Large intestine (tissue), 3 donors: ENCODE measurements around the gene C1orf198. TPM values are rescaled to one million over a fixed set of nuclear protein-coding genes. Genes with fewer than 3 reads are reported as not detected.
"Not testable (repeated sequence)": the region's sequence is repeated elsewhere in the genome, so short reads cannot be mapped to it uniquely, and the experiment has no call there.

ENCODE experiments used
- DNase-seq, 2 donors: peaks; one replicate each; pipeline versions ENCODE4 v3.0.0 to v3.0.0-alpha.2; 2013
- H3K27ac ChIP-seq: one replicate; pipeline ENCODE4 v1.5.1; 2013; ENCODE audit warnings: low read length
- H3K27me3 ChIP-seq: 2 replicates; pipeline ENCODE4 v1.6.1; 2013; ENCODE audit warnings: low read length; ENCODE audit not compliant: control insufficient read depth, insufficient read depth
- H3K36me3 ChIP-seq: 2 replicates; pipeline ENCODE4 v1.6.1; 2013; ENCODE audit warnings: low read length; ENCODE audit not compliant: control insufficient read depth, insufficient read depth
- H3K4me1 ChIP-seq: one replicate; pipeline ENCODE4 v1.6.1; 2013; ENCODE audit warnings: low read length; ENCODE audit not compliant: control insufficient read depth, insufficient read depth
- H3K4me3 ChIP-seq: one replicate; pipeline ENCODE4 v1.5.1; 2013; ENCODE audit warnings: low read length
- H3K9me3 ChIP-seq: one replicate; pipeline ENCODE4 v1.6.1; 2013; ENCODE audit warnings: mild to moderate bottlenecking, low read depth, low read length, moderate library complexity; ENCODE audit not compliant: control insufficient read depth
- WGBS: methylation state at CpG from one replicate; pipeline ENCODE4 v1.1.5; 2013; ENCODE audit warnings: low lambda C conversion rate; ENCODE audit not compliant: insufficient coverage; 5-methylcytosine and 5-hydroxymethylcytosine counted together
- polyA plus RNA-seq: library from polyadenylated mRNA; unstranded; fragments of 120-200 nt; gene quantifications from one replicate; pipeline ENCODE4 v1.2.1, GENCODE V29; 2013

Gene C1orf198
- polyA plus RNA-seq, 1 donor = 36.5 TPM

DNA sequence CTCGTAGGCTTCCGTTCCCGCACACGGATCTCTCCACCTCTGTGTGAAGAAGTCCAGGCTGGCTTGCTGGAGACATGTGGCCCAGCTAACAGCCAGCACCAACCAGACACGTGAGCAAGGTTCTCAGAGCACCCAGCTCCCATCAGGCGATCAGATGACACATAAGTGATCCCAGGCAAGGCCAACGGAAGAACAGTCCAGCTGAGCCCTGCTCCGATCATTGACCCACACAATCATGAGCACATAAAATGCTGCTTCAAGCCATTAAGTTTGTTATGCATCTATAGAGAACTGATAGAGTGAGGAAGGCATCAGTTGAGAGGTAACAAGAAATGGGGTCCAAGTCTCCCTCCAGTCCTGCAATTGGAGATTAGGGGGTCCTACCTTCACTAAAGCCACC lies 15.4 kb downstream of the C1orf198 start:
- Histone ChIP-seq H3K36me3 (peaks cover 29% of the 10 kb centered on the region), H3K27me3 (no peaks in the 10 kb centered on the region), H3K9me3 (no peaks in the 10 kb centered on the region), H3K4me1 (peaks cover 17% of the 10 kb centered on the region), H3K4me3 (no peak overlapping the region), H3K27ac (no peak overlapping the region)
- no peak for DNase-seq
- no CpG with 5 or more reads among the region's 8 CpGs for WGBS

DNA sequence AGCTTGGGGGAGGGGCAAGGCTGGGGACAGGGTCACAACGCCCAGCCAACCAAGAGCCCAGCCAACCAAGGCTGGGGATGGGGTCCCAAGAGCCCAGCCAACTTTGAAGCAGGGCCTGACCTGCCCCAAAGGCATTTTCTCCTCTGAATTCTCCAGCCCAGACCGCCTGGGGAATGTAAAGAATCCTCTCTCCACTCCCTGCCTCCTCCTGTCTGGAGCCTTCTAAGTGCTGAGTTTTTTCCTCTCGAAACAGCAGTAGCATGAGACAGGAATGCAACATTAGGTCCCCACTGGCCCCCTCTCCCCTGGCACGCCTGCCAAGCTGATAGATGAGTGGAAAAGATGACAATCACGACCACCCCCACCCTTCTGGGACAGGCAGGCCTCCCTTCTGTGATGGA lies 17.0 kb downstream of the C1orf198 start:
- peak overlapping the region; percentile 23 for H3K27ac ChIP-seq
- no CpG with 5 or more reads among the region's 5 CpGs for WGBS
- no peak overlapping the region for H3K4me3 ChIP-seq
- H3K36me3 ChIP-seq = peaks cover 29% of the 10 kb centered on the region
- peaks cover 17% of the 10 kb centered on the region for H3K4me1 ChIP-seq
- H3K27me3 ChIP-seq = no peaks in the 10 kb centered on the region
- no peak for DNase-seq
- H3K9me3 ChIP-seq = no peaks in the 10 kb centered on the region

DNA sequence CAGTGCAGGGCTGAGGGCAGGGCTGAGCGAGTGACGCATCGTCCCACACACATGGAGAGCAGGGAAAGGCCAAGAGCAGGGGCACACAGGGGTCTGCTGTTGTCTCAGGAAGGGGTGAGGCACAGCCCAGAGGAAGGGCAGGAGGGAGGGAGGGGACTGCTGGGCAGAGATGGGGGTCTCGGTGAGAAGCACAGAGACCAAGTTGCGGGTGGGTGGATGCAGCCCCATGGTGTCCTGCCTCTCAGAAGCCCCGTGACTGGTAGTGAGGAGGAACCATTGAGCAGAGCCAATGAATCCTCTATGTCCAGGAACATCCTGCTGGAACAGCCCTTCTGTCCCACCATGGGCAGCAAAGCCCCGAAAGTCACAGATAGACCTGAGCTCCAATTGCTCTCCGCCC lies 17.8 kb downstream of the C1orf198 start:
- WGBS = no CpG with 5 or more reads among the region's 8 CpGs
- Histone ChIP-seq H3K4me1 (peaks cover 17% of the 10 kb centered on the region), H3K27ac (peak overlapping the region; percentile 15)

DNA sequence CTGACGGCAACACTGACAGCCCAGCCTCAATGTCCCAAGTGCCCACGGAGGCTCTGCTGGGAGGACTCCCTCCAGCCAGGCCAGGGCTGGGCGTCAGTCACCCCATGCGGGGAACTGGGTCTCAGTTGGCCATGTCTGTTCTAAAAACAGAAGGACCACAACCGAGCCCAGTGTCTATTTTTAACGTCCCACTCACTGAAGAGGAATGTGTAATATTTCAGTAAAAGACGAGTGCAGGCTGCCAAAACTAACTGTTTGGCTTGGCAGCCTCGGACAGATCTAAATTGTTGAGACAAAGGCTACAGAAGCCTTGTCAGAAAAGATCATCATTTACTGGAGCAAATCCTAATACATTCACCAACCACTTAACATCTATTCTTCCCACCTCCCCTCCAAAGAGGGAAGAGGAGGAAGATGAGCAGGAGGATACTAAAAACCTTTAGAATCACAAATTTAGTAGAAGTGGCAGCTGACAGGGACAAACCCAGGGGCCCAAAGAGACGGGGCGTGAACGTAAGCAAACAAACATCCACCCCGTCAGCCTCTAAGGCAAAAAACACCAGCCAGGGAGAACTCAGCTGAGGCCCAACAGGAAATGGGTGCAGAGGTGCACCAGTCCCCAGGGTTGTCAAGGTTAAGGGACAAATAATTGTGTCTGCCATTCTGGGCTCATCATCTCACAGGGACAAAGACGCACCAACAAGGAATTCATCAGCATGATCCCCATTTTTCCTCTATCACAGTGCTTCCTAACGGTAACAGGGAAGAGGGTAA lies 18.7 kb downstream of the C1orf198 start:
- Histone ChIP-seq H3K9me3 (no peaks in the 10 kb centered on the region), H3K4me3 (no peak overlapping the region), H3K4me1 (peaks cover 17% of the 10 kb centered on the region), H3K27ac (peak overlapping the region; percentile 59), H3K36me3 (peaks cover 23% of the 10 kb centered on the region), H3K27me3 (no peaks in the 10 kb centered on the region)
- DNase-seq = peak; percentile 58 to 60
- 100% methylated on average over 1 of the region's 14 CpGs for whole genome bisulfite sequencing

More for the DNA sequence above, 17.8 kb downstream of the C1orf198 start:
- Histone ChIP-seq H3K27me3 (no peaks in the 10 kb centered on the region), H3K9me3 (no peaks in the 10 kb centered on the region), H3K36me3 (peaks cover 29% of the 10 kb centered on the region), H3K4me3 (no peak overlapping the region)
- no peak for DNase-seq

DNA sequence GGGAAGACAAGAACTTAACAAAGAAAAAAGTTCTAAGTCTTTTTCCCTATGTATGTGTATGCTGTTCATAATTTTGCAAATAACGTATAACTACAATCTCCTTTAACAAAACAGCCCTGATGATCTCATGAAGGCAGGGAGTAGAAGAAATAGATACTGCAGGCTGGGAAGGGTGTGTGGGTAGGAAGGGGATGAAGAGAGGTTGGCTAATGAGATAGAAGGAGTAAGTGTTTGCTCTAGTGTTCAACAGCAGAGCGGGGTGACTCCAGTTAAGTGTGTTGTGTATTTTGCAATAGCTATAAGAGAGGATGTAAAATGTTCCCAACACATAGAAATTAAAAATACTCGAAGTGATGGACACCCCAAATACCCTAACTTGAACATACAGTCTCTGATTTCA lies 20.1 kb downstream of the C1orf198 start:
- no peaks in the 10 kb centered on the region for H3K27me3 ChIP-seq
- no peaks in the 10 kb centered on the region for H3K9me3 ChIP-seq
- H3K4me3 ChIP-seq = no peak overlapping the region
- no peak overlapping the region for H3K27ac ChIP-seq
- no CpG with 5 or more reads among the region's 3 CpGs for WGBS
- H3K4me1 ChIP-seq = peaks cover 17% of the 10 kb centered on the region
- H3K36me3 ChIP-seq = peaks cover 19% of the 10 kb centered on the region
- DNase-seq = no peak

DNA sequence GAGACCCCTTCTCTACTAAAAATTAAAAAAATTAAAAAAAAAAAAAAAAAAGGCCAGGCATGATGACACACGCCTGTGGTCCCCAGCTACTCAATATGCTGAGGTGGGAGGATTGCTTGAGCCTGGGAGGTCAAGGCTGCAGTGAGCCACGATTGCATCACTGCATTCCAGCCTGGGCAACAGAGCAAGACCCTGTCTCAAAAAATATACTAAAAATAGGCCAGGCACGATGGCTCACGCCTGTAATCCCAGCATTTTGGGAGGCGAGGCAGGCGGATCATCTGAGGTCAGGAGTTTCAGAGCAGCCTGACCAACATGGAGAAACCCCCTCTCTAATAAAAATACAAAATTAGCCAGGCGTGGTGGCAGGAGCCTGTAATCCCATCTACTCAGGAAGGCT lies 23.1 kb downstream of the C1orf198 start:
- DNase-seq, H3K4me3 ChIP-seq, H3K9me3 ChIP-seq, H3K27ac ChIP-seq, H3K27me3 ChIP-seq: not testable (repeated sequence)
- Histone ChIP-seq H3K4me1 (peaks cover 10% of the 10 kb centered on the region), H3K36me3 (peaks cover 34% of the 10 kb centered on the region)
- WGBS = no CpG with 5 or more reads among the region's 7 CpGs

DNA sequence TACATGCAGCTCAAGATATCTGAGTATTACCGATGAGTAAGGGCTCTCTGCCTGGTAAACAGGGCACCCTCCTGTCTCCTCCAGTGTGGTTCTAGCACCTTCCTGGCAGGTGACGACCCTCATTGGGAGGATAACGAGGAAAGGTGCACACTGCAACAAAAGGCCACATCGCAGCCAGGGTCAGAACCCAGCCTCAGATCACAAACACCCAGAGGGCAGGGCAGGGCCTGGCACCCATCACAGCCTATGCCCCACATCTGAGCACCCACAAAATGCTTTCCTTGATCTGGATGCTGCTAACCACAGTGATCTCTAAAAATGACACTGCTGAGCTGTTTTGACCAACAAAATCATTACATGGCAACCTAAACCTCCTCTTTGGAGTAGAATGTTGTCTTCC lies 23.8 kb downstream of the C1orf198 start:
- Histone ChIP-seq H3K4me1 (peaks cover 5% of the 10 kb centered on the region), H3K4me3 (no peak overlapping the region), H3K36me3 (peaks cover 34% of the 10 kb centered on the region), H3K9me3 (no peaks in the 10 kb centered on the region), H3K27ac (no peak overlapping the region), H3K27me3 (no peaks in the 10 kb centered on the region)
- no CpG with 5 or more reads among the region's 4 CpGs for WGBS
- no peak for DNase-seq

DNA sequence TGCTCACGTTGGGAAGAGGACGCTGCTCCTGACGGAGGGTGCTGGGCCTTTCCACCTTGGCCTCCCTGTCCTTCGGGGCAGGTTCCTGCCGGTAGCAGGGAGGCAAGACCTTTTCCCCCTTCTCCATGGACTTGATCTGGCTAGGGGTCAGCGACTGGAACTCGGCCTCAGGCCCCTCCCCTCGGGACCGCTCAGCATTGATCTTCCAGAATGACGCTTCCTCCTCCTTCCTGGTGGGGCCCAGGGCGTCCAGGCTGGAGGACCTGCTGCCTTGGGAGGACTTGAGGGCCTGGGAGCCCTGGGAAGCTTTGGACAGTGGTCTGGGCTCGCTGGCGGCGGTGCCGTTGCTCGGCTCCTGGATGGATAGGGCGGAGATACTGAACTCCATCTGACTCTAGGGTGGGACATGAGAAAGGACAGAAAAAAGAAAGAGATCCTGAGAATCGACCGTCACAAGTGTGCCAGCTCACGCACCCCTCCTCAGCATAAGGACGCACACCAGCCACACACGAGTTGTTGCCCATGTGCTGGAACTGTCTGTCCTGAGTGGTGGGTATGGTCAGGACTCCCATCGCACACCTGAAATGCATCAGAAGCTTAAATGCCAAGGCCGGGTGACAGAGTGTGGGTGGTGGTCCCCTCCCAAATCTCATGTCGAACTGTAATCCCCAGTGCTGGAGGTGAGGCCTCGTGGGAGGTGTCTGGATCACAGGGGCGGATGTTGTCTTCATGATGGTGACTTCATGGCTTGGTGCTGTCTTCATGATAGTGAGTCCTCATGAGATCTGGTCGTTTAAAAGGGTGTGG lies 24.6 kb downstream of the C1orf198 start:
- Histone ChIP-seq H3K27me3 (no peaks in the 10 kb centered on the region), H3K4me1 (no peaks in the 10 kb centered on the region), H3K4me3 (no peak overlapping the region), H3K9me3 (no peaks in the 10 kb centered on the region), H3K27ac (no peak overlapping the region), H3K36me3 (peaks cover 42% of the 10 kb centered on the region)
- DNase-seq = no peak
- WGBS = 80% methylated on average over 1 of the region's 28 CpGs

DNA sequence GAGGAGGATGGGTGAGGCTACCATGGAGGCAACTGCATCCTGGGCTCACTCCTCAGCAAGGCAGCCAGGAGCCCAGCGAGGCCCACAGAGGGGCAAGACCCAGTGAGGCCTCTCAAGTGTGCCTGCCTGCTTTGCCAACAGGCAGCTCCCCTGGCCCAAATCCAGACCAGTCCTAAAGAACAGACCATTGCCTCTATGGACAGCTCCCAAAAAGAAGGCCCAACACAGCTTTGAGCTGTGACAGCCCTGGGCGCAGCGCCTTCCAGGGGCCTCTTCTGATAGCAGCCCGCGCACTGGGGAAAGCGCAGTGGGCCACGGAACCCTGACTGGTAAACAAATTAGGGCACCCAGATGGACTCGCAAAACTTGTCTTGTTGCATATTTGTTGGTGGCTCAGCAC lies 25.5 kb downstream of the C1orf198 start:
- Histone ChIP-seq H3K27ac (no peak overlapping the region), H3K36me3 (peaks cover 51% of the 10 kb centered on the region), H3K9me3 (no peaks in the 10 kb centered on the region), H3K4me1 (no peaks in the 10 kb centered on the region), H3K27me3 (no peaks in the 10 kb centered on the region), H3K4me3 (no peak overlapping the region)
- DNase-seq = no peak
- no CpG with 5 or more reads among the region's 8 CpGs for WGBS

DNA sequence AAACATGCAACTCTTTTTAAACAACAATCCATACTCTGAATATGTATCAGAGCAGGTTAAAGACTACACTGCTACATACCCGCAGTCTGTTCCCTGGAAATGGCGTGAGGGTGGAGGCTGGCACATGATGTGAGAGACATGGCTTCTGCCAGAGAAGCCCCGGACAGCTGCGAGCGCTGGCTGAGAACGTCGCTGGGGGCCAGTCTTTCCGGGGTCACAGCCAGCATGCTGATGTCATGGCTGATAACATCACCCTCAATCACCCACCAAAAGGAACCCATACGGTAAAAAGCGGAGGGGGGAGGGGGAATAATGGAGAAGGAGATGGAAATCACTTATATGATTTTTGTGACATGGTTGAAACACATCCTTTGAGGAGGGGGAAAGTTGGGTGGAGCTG lies 29.1 kb downstream of the C1orf198 start:
- Histone ChIP-seq H3K4me3 (no peak overlapping the region), H3K36me3 (peaks cover 52% of the 10 kb centered on the region), H3K27me3 (no peaks in the 10 kb centered on the region), H3K27ac (no peak overlapping the region), H3K4me1 (no peaks in the 10 kb centered on the region), H3K9me3 (no peaks in the 10 kb centered on the region)
- WGBS = no CpG with 5 or more reads among the region's 10 CpGs
- DNase-seq = no peak
